Measurements from ENCODE around the gene ARHGEF2. TPM values are rescaled to one million over a fixed set of nuclear protein-coding genes. Genes with fewer than 3 reads are reported as not detected.

The ARHGEF2 gene
- polyA plus RNA-seq, 3 donors, result 15.4 to 271 (median 18.6) TPM

DNA sequence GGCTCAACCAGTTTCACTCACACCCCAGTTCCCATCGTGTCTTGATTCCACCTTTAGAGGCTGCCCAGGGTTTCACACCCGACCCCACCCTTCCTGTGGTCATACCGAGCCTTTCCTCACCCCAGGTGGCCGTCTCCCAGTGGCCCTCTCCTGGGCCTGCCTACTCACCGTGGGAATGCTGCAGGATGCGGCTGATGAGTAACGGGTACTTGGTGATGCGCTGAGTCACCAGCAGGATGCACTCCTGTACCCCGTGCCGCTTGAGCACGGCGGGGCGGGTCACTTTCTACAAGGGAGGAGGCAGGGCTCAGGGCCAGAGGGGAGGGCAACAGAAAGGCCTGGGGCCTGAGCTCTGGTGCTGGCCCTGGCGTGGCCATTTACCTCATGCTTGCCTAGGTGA is 16.4 kb downstream of the ARHGEF2 start:
- peaks cover 46% of the 10 kb centered on the region for H3K4me1 Mint-ChIP-seq
- Histone ChIP-seq H3K4me3 (replicated peaks in 1 of 3; ENCODE audit: low read depth in 2 of 3, low read length in 3 of 3) (peak overlapping the region in 1 of 3 experiments; percentile 5), H4K20me1 (ENCODE audit: insufficient read depth, low read length) (peaks cover 96% of the 10 kb centered on the region), H3K36me3 (replicated peaks in 1 of 2; ENCODE audit: control insufficient read depth in 1 of 2, insufficient read depth in 2 of 2, low read length in 2 of 2) (peaks cover 95 to 99% of the 10 kb centered on the region in 2 donors), H2AFZ (ENCODE audit: insufficient read depth, low read depth, low read length, poor library complexity, severe bottlenecking) (no peak overlapping the region), H3K9ac (ENCODE audit: insufficient read depth, low read length, poor library complexity, severe bottlenecking) (peak overlapping the region; percentile 60), H3K9me3 (replicated peaks in 1 of 2; ENCODE audit: control insufficient read depth in 1 of 2, insufficient read depth in 1 of 2, low read length in 2 of 2) (no peaks in the 10 kb centered on the region), H3K4me1 (ENCODE audit: control insufficient read depth in 1 of 2, insufficient read depth in 2 of 2, low read length in 2 of 2) (peaks cover 50 to 51% of the 10 kb centered on the region in 2 donors), H3K27ac (ENCODE audit: low read depth in 1 of 2, low read length in 2 of 2) (peak overlapping the region; percentile 91 to 93), H3K79me2 (ENCODE audit: insufficient read depth, low read length) (peaks cover 97% of the 10 kb centered on the region), H3K27me3 (ENCODE audit: control insufficient read depth in 2 of 2, insufficient read depth in 2 of 2, low read length in 2 of 2) (no peaks in the 10 kb centered on the region), H3K4me2 (replicated peaks; ENCODE audit: extremely low read depth, low read length, poor library complexity, severe bottlenecking) (no peak overlapping the region)
- peak; percentile 85 to 95 (median 86) for DNase-seq
- intact Hi-C loops (cut with micrococcal nuclease), result loop anchor here (2.0 kb wide), 3 partner anchors 15 to 29 kb away; no protein-coding TSS in a partner anchor
- H3K4me3 Mint-ChIP-seq, result peak overlapping the region in 1 of 2 donors; percentile 49
- H3K9me3 Mint-ChIP-seq, result no peaks in the 10 kb centered on the region
- peak overlapping the region; percentile 93 to 99 (median 97) for H3K27ac Mint-ChIP-seq
- 7% methylated on average over 12 of the region's 14 CpGs for WGBS (ENCODE audit: insufficient coverage)
- H3K27me3 Mint-ChIP-seq (ENCODE audit: low read depth in 3 of 3), result no peaks in the 10 kb centered on the region
- peaks cover 85 to 97% of the 10 kb centered on the region in 2 donors for H3K36me3 Mint-ChIP-seq
- TF ChIP-seq, protein P1, sequence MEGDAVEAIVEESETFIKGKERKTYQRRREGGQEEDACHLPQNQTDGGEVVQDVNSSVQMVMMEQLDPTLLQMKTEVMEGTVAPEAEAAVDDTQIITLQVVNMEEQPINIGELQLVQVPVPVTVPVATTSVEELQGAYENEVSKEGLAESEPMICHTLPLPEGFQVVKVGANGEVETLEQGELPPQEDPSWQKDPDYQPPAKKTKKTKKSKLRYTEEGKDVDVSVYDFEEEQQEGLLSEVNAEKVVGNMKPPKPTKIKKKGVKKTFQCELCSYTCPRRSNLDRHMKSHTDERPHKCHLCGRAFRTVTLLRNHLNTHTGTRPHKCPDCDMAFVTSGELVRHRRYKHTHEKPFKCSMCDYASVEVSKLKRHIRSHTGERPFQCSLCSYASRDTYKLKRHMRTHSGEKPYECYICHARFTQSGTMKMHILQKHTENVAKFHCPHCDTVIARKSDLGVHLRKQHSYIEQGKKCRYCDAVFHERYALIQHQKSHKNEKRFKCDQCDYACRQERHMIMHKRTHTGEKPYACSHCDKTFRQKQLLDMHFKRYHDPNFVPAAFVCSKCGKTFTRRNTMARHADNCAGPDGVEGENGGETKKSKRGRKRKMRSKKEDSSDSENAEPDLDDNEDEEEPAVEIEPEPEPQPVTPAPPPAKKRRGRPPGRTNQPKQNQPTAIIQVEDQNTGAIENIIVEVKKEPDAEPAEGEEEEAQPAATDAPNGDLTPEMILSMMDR (IDR thresholded peaks at IDR 0.05), result no peak

DNA sequence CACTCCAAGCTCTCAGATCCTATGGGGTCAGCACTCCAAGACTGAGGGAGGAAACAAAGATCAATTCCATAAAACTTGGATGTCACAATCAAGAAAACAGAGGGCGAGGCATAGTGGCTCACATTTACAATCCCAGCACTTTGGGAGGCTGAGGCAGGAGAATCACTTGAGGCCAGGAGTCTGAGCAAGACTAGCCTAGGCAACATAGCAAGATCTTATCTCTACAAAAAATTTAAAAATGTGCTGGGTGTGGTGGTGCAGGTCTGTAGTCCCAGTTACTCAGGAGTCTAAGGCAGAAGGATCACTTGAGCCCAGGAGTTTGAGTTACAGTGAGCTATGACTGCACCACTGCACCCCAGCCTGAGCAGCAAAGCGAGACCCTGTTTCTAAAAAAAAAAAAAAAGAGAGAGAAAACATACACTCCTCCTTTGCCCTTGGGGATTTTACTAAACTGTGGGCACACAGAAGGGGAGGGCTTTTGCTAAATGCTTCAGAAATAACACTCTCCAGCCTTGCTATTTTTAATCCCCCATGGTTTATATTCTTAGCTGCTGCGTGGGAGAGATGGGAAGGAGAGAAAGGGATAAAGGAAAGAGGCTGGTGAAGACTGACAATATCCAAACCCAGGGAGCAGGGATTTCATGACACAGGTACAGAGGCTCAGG is 18.1 kb downstream of the ARHGEF2 start:
- Mint-ChIP-seq H3K4me1 (peaks cover 32% of the 10 kb centered on the region), H3K9me3 (no peaks in the 10 kb centered on the region), H3K27me3 (ENCODE audit: low read depth in 3 of 3) (no peaks in the 10 kb centered on the region), H3K27ac (peak overlapping the region; percentile 54 to 98 (median 94)), H3K36me3 (peaks cover 78 to 96% of the 10 kb centered on the region in 2 donors), H3K4me3 (no peak overlapping the region)
- Histone ChIP-seq H4K20me1 (ENCODE audit: insufficient read depth, low read length) (peaks cover 96% of the 10 kb centered on the region), H3K27me3 (ENCODE audit: control insufficient read depth in 2 of 2, insufficient read depth in 2 of 2, low read length in 2 of 2) (no peaks in the 10 kb centered on the region), H3K79me2 (ENCODE audit: insufficient read depth, low read length) (peaks cover 97% of the 10 kb centered on the region), H2AFZ (ENCODE audit: insufficient read depth, low read depth, low read length, poor library complexity, severe bottlenecking) (no peak overlapping the region), H3K27ac (ENCODE audit: low read depth in 1 of 2, low read length in 2 of 2) (peak overlapping the region in 1 of 2 donors; percentile 93), H3K36me3 (replicated peaks in 1 of 2; ENCODE audit: control insufficient read depth in 1 of 2, insufficient read depth in 2 of 2, low read length in 2 of 2) (peaks cover 94 to 99% of the 10 kb centered on the region in 2 donors), H3K9ac (ENCODE audit: insufficient read depth, low read length, poor library complexity, severe bottlenecking) (no peak overlapping the region), H3K4me2 (replicated peaks; ENCODE audit: extremely low read depth, low read length, poor library complexity, severe bottlenecking) (no peak overlapping the region), H3K4me1 (ENCODE audit: control insufficient read depth in 1 of 2, insufficient read depth in 2 of 2, low read length in 2 of 2) (peaks cover 35 to 37% of the 10 kb centered on the region in 2 donors), H3K9me3 (replicated peaks in 1 of 2; ENCODE audit: control insufficient read depth in 1 of 2, insufficient read depth in 1 of 2, low read length in 2 of 2) (no peaks in the 10 kb centered on the region), H3K4me3 (replicated peaks in 1 of 3; ENCODE audit: low read depth in 2 of 3, low read length in 3 of 3) (no peak overlapping the region)
- intact Hi-C loops (cut with micrococcal nuclease), result loop anchor here in 1 of 2 donors (2.0 kb wide), 1 partner anchor 13 kb away; no protein-coding TSS in a partner anchor
- no peak for DNase-seq
- 100% methylated on average over 1 of the region's 3 CpGs for WGBS (ENCODE audit: insufficient coverage)
- TF ChIP-seq, protein P1 (IDR thresholded peaks at IDR 0.05), result no peak
